Stimulated activated CD4-positive, alpha-beta T cell treated with anti-CD3 and anti-CD28 coated beads, Interleukin-2, amount 100 ng/mL, for 24 hours (primary cell): Measurements from ENCODE around the gene COPS7B.
"Not testable (repeated sequence)": the region's sequence is repeated elsewhere in the genome, so short reads cannot be mapped to it uniquely, and the experiment has no call there.

Source experiments
- DNase-seq, 2 donors: peaks; one replicate each; pipeline ENCODE4 v3.0.0-alpha.2; 2020

COPS7B gene

GRCh38 chr2:231786177-231786916 lies at the start of gene COPS7B:
Gene COPS7B, plus strand, starts transcription at chr2:231786445. Its CDS starts 2,126 bp downstream, at chr2:231788571.
- peak; percentile 86 to 91 for DNase-seq

DNA sequence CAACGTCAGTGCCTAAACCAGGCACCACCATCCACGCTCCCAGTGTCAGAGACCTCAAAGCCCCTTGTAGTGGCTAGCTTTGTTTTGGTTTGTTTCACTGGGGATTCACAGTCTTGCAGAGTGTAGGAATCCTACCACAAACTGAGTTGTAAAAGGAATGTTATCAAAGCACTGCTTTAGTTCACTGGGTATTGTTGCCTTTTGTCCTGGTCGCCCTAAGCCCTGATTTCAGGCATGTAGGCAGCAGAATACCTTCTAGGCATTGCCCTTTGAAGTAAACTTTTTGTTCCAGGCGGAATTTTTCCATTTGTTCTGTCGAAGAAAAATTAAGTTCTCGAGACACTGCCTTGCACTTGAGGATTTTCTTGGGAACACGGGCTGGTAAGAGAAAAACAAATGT lies 48.5 kb upstream of the COPS7B start:
- DNase-seq = no peak

GRCh38 chr2:231743376-231744116 lies 42.7 kb upstream of the COPS7B start:
- no peak for DNase-seq

GRCh38 chr2:231745303-231746038 lies 40.8 kb upstream of the COPS7B start:
- DNase-seq = no peak

DNA sequence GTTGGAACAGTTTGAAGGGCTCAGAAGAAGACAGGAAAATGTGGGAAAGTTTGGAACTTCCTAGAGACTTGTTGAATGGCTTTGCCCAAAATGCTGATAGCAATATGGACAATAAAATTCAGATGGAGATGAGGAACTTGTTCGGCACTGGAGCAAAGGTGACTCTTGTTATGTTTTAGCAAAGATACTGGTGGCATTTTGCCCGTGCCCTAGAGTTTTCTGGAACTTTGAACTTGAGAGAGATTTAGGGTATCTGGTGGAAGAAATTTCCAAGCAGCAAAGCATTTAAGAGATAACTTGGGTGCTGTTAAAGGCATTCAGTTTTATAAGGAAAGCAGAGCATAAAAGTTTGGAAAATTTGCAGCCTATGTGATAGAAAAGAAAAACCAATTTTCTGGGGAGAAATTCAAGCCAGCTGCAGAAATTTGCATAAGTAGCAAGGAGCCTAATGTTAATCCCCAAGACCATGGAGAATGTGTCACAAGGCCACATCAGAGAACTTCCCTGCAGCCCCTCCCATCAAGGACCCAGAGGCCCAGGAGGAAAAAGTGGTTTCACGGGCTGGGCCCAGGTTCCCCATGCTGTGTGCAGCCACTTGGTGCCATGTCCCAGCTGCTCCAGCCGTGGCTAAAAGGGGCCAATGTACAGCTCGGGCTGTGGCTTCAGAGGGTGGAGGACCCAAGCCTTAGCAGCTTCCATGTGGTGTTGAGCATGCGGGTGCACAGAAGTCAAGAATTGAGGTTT lies 37.9 kb upstream of the COPS7B start:
- DNase-seq = not testable (repeated sequence)

- not testable (repeated sequence) for DNase-seq
Measured at GRCh38 chr2:231749016-231749415, 37.2 kb upstream of the COPS7B start.

DNA sequence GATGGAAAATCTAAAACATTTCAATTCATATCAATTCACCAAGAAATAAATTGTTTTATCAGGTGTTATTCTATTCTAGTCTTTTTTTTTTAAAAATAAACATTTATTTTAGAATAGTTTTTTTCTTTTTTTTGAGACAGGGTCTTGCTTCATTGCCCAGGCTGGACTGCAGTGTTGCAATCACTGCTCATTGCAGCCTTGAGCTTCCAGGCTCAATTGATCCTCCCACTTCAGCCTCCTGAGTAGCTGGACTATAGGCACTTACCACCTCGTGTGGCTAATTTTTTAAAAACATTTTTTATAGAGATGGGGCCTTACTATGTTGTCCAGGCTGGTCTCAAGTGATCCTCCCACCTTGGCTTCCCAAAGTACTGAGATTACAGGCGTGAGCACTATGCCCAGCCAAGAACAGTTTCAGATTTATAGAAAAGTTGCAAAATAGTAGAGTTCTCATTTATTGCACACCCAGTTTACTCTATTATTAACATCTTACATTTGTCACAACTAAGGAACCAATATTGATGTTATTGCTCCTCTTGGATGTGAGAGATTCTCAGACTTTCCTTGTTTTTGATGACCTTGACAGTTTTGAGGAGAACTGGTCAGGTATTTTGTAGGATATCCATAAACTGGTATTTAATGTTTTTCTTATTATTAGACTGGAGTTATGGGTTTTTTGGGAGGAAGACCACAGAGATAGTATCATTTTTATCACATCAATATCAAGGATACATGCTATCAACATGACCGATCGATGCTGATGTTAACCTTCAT lies 35.0 kb upstream of the COPS7B start:
- no peak for DNase-seq

- DNase-seq = no peak
Measured at GRCh38 chr2:231752061-231752460, 34.2 kb upstream of the COPS7B start.

DNA sequence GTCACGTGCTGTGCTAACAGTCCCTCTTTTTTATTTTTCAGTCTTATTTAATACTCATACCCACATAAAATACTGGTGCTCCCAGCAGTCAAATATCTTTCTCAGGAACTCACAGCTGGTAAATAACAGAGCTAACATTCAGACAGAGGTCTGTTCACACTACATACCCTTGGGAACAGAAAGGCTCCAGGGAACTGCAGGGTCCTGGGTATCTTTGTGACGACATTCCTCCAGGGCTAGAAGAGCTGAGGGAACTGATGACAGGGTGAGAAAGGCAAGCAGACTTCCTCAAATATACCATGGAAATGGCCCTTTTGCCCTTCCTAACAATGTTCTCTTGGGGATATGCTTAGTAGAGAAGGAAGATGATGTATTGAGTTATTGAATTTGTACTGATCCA lies 24.5 kb upstream of the COPS7B start:
- DNase-seq = no peak

DNA sequence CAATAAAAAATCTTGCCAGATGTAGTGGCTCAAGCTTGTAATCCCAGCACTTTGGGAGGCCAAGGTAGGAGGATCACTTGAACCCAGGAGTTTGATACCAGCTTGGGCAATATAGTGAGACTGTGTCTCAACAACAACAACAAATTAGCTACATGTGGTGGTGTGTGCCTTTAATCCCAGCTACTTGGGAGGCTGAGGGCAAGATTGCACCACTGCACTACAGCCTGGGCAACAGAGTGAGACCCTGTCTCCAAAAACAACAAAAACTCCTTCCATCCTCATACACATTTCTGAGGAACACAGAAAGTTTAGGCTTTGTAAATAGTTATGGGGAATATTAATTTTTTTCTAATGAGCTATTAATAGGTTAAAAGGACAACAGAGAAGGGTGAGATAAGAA lies 22.1 kb upstream of the COPS7B start:
- no peak for DNase-seq

- no peak for DNase-seq
Measured at GRCh38 chr2:231764760-231765159, 21.5 kb upstream of the COPS7B start.

- DNase-seq = no peak
Measured at GRCh38 chr2:231765496-231765929, 20.7 kb upstream of the COPS7B start.

- no peak for DNase-seq
Measured at GRCh38 chr2:231769170-231770136, 16.8 kb upstream of the COPS7B start.

DNA sequence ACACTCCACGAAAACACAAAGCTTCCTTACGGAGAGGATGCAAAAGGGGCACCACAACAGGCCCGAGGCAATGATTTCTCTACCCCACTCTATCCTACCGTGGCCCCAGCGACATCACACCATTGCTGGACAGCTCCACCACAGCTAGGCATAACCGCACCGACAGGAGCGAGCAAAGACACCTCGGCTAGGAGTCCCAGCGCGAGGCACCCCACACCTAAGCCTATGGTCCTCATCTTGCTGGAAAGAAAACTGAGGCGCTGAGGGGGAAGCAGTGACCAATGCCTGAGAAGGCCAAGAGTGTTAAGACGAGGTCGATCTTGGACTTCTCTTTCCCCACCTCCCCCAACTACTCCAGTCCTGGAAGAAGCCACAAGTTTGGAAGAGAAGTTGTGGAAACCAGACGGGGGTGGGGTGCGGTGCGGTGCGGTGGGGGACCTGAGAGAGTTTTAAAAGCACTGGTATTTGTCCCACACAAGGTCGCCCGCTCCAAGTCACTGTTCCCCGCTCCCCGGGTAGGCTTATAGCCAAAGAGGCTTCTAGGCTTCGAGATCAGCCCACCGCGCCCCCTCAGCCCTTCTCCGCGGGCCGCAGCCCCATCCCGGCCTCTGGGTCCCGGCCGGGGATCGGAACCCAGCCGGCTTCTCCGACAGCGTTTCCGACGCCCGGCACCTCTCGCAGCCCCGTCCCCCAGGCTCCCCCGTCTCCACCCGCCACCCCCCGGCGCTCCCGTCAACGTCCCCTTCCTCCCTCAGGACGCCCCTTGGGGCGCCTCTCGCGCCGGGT lies 5.9 kb upstream of the COPS7B start:
- DNase-seq = peak; percentile 21 to 23

DNA sequence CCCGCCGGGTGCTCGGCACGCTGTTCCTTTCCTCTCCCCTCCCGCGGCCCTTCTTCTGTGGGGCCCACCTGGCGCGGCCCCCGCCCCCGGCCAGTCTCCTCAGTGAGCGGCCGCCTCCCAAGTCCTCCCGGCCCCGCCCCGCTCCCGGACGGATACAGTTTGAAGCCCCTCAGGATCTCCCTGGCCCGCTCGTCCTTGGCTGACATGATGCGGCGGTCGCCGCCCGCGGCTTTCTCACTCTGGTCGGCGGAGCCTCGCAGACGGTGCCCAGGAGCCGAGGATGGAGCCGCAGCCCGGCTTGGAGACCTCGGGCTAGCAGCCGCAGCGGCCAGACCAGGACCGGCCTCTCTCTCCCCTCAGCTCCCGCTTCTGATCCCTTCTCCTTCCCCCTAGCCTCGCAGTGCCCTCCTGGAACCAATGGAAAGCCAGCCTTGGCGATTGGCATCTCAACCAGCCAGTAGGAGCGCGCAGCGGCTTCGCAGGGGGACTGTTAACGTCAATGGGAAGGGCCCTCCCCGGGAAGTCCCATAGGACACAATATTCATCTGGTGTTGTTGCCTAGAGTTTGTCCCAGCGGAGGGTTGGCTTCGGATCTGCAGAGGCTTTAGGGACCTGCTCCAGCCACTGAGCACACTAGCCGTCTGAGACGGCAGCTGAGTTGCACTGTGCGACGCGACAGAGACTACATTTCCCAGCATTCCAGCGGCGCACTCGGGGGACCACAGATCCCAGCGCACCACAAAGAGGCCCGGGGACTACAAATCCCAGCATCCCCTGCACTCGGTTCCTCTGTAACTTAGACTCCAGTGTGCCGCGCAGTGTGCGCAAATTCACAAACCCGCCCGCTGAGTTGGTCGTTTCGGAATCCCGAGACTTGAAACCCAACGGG lies 5.1 kb upstream of the COPS7B start, which contains the start of gene PDE6D:
Gene PDE6D, minus strand, starts transcription at position 374 of the 889 bp plus-strand sequence. Its CDS starts 168 bp downstream, at position 206.
- DNase-seq = peak; percentile 97 to 98

GRCh38 chr2:231781798-231782726 lies 4.2 kb upstream of the COPS7B start:
- DNase-seq = peak; percentile 6 to 23

GRCh38 chr2:231785413-231785812 lies 832 bp upstream of the COPS7B start:
- DNase-seq = no peak

- DNase-seq = no peak
Measured at GRCh38 chr2:231785822-231786176, 446 bp upstream of the COPS7B start.
